Measurements from ENCODE around the gene MIAT.

The MIAT gene

DNA sequence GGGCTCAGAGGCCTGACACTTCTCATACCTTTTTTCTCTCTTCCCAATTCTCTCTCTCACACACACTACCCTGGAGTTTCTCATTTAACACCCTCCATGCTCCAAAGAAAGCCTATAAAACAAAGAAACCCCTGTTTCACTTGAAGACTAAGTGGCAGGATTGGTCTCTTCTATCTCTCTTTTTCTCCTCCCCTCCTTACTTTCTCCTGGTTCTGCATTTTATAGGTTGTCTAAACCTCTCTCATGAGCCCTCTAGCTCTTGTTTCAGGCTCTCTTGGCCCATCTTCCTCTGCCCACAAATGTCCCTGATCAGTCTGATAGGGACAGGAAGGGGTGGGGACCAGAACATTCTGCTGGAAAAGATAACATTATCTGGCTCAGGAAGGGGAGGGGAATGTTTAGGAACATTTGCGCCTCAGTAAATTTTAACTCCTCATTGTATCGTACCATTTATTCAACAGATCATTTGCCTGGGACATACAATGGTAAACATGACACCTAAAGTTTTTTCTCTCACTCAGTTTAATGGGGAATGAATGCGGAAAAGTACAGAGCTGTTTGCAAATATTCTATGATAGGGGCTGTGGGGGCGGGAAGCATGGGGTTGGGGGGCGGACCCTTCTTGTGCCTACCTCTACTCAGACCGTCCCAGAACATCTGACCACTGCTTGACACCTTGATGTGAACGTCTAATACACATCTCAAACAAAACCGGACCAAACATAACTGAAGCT, 24.8 kb upstream of the MIAT start:
- TF ChIP-seq, protein P1, sequence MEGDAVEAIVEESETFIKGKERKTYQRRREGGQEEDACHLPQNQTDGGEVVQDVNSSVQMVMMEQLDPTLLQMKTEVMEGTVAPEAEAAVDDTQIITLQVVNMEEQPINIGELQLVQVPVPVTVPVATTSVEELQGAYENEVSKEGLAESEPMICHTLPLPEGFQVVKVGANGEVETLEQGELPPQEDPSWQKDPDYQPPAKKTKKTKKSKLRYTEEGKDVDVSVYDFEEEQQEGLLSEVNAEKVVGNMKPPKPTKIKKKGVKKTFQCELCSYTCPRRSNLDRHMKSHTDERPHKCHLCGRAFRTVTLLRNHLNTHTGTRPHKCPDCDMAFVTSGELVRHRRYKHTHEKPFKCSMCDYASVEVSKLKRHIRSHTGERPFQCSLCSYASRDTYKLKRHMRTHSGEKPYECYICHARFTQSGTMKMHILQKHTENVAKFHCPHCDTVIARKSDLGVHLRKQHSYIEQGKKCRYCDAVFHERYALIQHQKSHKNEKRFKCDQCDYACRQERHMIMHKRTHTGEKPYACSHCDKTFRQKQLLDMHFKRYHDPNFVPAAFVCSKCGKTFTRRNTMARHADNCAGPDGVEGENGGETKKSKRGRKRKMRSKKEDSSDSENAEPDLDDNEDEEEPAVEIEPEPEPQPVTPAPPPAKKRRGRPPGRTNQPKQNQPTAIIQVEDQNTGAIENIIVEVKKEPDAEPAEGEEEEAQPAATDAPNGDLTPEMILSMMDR (IDR thresholded peaks at IDR 0.05; ENCODE audit: borderline replicate concordance, insufficient read depth, low read depth, low read length): no peak
- no peak overlapping the region for H3K4me3 ChIP-seq (ENCODE audit: low read depth, low read length)

DNA sequence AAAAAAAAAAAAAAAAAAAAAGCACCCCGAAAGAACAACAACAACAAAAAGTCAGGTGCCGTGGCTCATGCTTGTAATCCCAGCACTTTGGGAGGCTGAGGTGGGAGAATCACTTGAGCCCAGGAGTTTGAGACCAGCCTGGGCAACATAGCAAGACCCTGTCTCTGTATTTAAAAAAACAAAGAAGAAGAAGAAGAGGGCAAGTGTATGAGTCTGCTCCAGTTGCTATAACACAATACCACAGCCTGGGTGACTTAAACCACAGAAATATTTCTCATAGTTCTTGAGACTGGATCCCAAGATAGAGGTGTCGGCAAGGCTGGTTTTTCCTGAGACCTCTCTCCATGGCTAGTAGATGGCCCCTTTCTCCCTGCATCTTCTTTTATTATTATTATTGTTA, 23.2 kb upstream of the MIAT start:
- TF ChIP-seq, protein P1 (IDR thresholded peaks at IDR 0.05; ENCODE audit: borderline replicate concordance, insufficient read depth, low read depth, low read length): no peak
- no peak overlapping the region for H3K4me3 ChIP-seq (ENCODE audit: low read depth, low read length)

- TF ChIP-seq, protein P1 (IDR thresholded peaks at IDR 0.05; ENCODE audit: borderline replicate concordance, insufficient read depth, low read depth, low read length): no peak
- H3K4me3 ChIP-seq (ENCODE audit: low read depth, low read length): no peak overlapping the region
Observed at GRCh38 chr22:26635117-26635516, 22.3 kb upstream of the MIAT start.

DNA sequence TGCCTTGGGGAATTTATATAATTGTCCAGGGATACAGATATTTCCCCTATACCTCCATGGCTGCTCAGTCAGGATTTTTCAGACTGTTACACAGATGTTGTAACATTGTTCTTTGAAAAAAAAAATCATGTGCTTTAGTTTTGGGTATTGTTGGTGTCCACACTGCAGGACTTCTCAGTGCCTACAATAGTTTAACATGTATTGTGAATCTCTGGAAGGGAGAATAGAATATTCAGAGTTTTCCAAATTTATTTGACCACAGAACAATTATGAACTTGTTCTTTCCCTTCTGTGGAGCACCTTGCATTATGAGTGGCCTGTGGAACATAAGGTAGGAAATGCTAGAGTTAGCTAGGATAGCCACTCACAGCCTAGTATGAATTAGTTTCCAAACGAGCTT, 21.1 kb upstream of the MIAT start:
- H3K4me3 ChIP-seq (ENCODE audit: low read depth, low read length): no peak overlapping the region
- TF ChIP-seq, protein P1 (IDR thresholded peaks at IDR 0.05; ENCODE audit: borderline replicate concordance, insufficient read depth, low read depth, low read length): no peak

DNA sequence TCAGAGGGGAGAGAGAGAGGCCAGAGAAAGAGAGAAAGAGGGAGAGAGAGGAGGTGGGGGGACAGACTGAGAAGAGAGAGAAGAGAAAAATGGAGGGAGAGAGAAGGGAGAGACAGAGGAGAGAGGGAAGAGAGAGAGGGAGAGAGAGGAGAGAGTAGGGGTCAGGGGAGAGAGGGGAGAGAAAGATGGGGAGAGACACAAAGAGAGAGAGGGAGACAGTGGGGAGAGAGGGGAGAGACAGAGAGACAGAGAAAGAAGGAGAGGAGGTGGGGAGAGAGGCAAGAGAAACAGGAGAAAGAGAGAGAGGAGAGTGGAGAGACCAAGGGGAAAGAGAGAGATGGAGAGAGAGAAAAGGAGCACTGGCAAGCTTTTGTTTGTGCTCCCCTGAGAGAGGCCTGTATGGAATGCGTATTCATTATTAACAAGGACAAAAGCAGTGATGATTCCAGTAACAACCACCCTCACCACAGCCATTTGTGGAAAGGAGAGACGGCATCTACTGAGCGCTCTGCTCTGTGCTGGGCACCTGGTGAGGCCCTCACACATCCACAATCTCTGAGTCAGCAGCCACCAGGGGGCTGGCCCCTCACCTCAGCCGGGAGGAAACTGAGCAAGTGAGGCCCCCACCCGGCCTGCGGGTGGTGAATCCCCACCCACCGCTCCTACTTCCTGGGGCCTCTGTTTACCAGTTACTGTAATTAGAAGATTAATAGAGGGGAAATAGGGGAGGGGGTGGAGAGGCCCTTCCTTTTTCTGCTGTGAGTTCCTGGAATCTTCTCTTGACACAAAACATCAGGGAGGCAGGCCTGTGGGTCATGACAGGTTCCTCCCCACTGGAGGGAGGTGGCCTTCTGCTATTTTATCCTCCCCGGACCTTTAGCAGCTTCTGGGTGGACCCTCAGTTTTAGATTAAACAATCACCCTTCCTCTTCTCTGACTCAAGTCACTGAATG, 14.6 kb upstream of the MIAT start:
- no peak overlapping the region for H3K4me3 ChIP-seq (ENCODE audit: low read depth, low read length)
- TF ChIP-seq, protein P1 (IDR thresholded peaks at IDR 0.05; ENCODE audit: borderline replicate concordance, insufficient read depth, low read depth, low read length): peak; percentile 55; the same call in 1 of the 2 replicates

- TF ChIP-seq, protein P1 (IDR thresholded peaks at IDR 0.05; ENCODE audit: borderline replicate concordance, insufficient read depth, low read depth, low read length): no peak
Observed at GRCh38 chr22:26643418-26644100, 13.8 kb upstream of the MIAT start.

More at GRCh38 chr22:26643418-26644100, 13.8 kb upstream of the MIAT start:
- no peak overlapping the region for H3K4me3 ChIP-seq (ENCODE audit: low read depth, low read length)

Measured in GM12875 (cell line).